Stimulated activated CD4-positive, alpha-beta T cell treated with anti-CD3 and anti-CD28 coated beads, Interleukin-15, amount 100 ng/mL, for 24 hours (primary cell): ENCODE data around the gene CACHD1.
"Not testable (repeated sequence)": the region's sequence is repeated elsewhere in the genome, so short reads cannot be mapped to it uniquely, and the experiment has no call there.

Experiments
- DNase-seq: peaks from one replicate; pipeline ENCODE4 v3.0.0-alpha.2; 2020

Gene CACHD1

DNA sequence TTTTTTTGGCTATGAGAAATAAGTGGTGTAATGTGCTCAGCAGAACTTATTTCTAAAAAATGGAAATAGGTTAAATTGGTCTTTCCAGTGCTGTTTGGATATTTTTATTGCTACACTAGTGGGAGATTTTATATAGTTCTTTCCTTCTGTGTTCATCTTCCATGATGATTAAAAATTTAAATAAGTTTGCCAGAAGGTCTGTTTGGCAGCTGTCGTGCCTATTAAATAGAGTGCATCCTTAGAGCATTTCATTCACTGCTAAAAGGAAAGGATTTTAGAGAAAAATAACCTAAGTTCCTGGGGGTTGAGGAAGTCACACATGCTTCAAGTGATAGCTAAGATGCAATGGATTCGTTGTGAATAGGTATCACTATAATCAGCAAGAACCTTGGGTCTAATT, 245.3 kb downstream of the CACHD1 start:
- DNase-seq = no peak

DNA sequence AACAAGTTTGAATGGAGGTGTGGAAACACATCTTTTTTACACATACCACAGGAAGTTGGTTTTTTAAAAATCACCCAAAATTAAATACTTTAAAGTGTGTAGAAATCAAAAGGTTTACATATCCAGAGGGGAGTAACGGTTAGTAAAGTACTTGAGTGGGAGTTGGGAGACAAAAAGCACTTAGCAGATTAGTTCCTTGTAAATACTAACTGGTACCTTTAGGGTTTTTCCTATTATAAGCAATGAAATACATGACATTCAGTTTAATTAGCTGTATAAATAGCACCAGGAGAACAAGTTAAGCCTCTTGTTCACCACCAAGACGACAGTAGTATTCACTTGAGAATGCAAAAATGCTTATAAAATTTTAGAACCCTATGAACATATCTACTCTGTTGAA, 251.2 kb downstream of the CACHD1 start:
- DNase-seq = no peak

DNA sequence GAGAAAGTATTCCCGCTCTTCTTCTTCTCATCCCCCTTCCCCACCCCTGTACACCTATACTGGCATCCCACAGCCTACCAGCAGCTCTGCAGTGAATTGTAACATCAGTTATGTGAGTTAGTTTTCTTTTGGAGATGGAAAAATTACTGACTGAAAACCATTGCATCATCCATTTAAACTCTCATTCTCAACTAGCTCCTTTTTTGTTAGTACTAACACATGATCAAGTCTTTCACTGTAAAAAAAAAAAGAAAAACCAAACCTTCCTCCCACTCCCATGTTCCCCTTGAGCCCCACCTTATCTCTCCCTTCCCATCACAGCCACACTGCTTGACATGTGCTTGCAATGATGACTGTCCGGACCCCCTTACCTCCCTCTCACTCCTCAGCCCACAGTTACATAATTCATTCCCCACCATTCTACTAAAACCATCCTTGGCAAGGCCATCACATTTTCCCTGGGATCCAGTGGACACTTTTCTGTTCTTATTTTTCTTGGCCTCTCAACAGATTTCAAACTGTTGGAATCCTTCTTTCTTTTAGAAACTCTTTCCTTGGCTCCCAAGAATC, 251.7 kb downstream of the CACHD1 start:
- DNase-seq = no peak

DNA sequence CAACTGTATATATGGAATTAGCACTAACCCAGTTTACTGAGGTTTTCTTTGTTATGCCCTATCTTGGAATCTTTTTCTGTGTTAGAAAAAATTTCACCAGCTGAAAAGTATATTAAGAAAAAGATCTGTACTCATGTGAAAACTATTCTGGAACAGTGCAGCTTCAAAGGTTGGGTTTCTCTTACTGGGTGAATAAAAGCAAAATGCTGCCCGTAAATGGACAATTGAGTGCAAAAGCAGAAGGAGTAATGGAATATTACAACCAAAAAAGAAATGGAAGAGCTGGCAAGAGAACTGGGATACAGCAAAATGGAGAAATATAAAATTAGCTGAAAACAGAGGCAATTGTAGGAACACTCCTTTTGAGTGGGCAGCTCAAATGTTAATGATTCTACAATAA, 257.9 kb downstream of the CACHD1 start:
- no peak for DNase-seq

DNA sequence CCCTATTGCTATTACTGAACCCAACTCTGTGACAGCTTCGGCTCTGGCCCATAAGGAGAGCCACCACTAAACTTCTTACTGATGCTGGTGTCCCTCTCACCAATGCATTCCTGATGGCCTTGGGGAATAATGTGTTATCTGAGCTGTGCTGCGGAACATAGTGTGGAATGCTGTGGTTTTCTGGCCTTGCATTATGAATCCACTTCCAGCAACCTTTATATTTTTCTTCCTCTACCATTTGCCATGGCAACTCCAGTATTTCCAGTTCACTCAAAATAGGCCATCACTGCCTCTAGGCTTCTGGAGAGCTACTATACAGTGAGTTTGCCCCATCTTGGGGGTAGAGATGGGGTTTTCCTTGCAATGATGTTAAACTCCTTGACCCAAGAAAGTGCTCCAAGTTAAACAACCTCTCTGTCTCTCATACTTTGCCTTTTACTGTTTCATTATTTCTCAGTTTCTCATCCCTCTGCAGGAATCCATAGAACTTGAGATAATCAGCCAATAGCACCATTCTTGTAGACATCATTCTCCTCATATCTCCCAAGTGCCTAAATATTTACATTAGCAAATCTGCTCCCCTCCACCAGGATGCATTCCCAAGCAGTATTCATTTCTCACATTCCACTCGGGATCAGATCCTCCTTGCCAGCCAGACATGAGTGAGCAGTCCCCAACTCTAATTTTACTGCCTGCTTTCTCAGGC, 263.8 kb downstream of the CACHD1 start:
- no peak for DNase-seq

DNA sequence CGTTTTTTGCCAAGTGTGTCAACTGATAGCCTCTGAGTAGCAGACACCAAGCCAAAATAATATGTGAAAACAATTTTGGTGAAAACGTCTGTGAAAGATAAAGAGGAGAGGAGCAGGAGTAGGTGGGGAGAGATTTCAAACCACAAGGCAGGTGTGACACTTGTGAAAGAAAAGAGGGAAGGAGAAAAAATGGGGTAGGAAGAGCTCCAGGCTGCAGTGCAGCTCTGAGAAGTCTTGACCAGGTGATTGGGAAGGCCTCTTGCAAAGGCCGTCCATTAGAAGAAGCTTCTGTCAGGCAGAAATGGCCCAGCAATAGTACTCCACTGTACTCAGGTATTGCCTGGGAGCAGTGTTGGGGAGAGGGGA, 264.3 kb downstream of the CACHD1 start:
- DNase-seq = no peak

DNA sequence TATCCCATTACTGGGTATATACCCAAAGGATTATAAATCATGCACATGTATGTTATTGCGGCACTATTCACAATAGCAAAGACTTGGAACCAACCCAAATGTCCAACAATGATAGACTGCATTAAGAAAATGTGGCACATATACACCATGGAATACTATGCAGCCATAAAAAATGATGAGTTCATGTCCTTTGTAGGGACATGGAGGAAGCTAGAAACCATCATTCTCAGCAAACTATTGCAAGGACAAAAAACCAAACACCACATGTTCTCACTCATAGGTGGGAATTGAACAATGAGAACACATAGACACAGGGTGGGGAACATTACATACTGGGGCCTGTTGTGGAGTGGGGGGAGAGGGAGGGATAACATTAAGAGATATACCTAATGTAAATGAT, 270.8 kb downstream of the CACHD1 start:
- not testable (repeated sequence) for DNase-seq
